MM.1S (cell line): ENCODE data around the gene PLAAT2.

Experiments used
- CTCF ChIP-seq: fragments of 300-600 bp; sonication (generic); IDR thresholded peaks from 2 replicates; pipeline ENCODE4 v1.5.1; 2016; ENCODE audit warnings: antibody characterized with exemption, low read length, mixed read lengths
- EZH2 ChIP-seq: fragments of 300-600 bp; sonication (generic); optimal IDR thresholded peaks from 2 replicates; pipeline ENCODE3; 2017; ENCODE audit warnings: low read depth, mild to moderate bottlenecking, antibody characterized with exemption, low read length, mixed read lengths

DNA sequence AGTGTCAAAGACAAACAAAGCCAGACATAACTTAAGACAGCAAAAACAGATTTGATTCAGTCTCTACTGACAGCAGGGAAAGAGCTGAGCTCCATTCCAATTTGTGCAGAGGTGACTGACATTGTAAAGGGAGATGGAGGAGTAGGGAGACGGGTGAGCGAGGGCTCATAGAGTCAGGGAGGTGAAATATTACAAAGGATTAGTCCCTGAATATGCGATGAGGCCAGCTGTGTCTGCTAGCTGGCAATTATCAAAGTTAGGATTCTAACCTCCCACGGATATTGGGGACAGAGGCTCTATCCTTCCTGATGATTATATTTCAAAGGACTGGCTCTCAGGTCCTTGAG is 8.3 kb downstream of the PLAAT2 start:
- TF ChIP-seq CTCF, result no peak
- no peak for TF ChIP-seq EZH2
